Measurements from ENCODE around the gene ZNF541. TPM values are rescaled to one million over a fixed set of nuclear protein-coding genes. Genes with fewer than 3 reads are reported as not detected.
"Not testable (repeated sequence)": the region's sequence is repeated elsewhere in the genome, so short reads cannot be mapped to it uniquely, and the experiment has no call there.

Gene ZNF541
- total and polyA plus RNA-seq, 11 donors, result 0.15 to 3.8 (median 1.1) TPM

DNA sequence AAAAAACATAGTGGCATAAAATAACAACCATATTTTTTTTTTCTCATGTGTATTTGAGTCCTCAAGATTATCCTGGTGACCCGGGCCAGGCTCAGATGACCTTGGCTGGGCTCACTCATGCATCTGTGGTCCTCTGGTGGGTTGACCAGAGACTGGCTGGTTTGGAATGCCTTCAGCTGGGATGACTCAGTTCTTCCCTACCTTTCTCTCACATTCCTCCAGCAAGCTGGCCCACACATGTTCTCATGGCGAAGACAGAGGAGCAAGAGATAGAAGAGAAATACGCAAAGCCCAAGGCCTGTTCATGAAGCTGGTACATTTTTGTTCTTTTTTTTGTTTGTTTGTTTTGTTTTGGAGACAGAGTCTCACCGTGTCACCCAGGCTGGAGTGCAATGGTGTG lies 14.3 kb upstream of the ZNF541 start:
- Histone ChIP-seq H3K4me1 (no peaks in the 10 kb centered on the region), H3K36me3 (no peaks in the 10 kb centered on the region), H3K4me3 (no peak overlapping the region), H3K9me3 (peaks cover 0 to 8% (median 0%) of the 10 kb centered on the region in 12 donors), H3K27me3 (no peaks in the 10 kb centered on the region), H3K27ac (no peak overlapping the region)
- WGBS, 4 donors, result 88 to 97% (median 91%) methylated on average over 4 of the region's 4 CpGs
- DNase-seq (no peak), ATAC-seq (no peak)
- intact Hi-C loops (cut with DNase I), result no loop called here
- TF ChIP-seq, protein P1, sequence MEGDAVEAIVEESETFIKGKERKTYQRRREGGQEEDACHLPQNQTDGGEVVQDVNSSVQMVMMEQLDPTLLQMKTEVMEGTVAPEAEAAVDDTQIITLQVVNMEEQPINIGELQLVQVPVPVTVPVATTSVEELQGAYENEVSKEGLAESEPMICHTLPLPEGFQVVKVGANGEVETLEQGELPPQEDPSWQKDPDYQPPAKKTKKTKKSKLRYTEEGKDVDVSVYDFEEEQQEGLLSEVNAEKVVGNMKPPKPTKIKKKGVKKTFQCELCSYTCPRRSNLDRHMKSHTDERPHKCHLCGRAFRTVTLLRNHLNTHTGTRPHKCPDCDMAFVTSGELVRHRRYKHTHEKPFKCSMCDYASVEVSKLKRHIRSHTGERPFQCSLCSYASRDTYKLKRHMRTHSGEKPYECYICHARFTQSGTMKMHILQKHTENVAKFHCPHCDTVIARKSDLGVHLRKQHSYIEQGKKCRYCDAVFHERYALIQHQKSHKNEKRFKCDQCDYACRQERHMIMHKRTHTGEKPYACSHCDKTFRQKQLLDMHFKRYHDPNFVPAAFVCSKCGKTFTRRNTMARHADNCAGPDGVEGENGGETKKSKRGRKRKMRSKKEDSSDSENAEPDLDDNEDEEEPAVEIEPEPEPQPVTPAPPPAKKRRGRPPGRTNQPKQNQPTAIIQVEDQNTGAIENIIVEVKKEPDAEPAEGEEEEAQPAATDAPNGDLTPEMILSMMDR (IDR thresholded peaks at IDR 0.05), result no peak
- no peak for TF ChIP-seq POLR2A (IDR thresholded peaks at IDR 0.05)

DNA sequence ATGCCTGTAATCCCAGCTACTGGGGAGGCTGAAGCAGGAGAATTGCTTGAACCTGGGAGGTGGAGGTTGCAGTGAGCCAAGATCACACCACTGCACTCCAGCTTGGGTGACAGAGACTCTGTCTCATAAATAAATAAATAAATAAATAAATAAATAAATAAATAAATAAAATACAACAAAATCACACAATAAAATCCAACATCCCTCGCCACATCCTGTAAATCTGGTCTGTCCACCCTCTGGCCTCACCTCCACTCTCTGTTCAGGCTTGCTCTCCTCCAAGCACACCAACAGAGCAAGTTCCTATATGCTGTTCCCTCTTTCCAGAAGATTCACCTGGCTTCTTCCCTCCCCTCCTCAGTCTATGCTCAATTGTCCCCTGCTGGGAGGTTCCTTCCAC lies 10.2 kb upstream of the ZNF541 start:
- H3K4me3 ChIP-seq; H3K27ac ChIP-seq; H3K9me3 ChIP-seq; H3K4me1 ChIP-seq; H3K36me3 ChIP-seq; ATAC-seq; intact Hi-C loops (cut with DNase I); DNase-seq; H3K27me3 ChIP-seq: not testable (repeated sequence)
- 88 to 98% (median 96%) methylated on average over 1 of the region's 1 CpG for WGBS, 4 donors

DNA sequence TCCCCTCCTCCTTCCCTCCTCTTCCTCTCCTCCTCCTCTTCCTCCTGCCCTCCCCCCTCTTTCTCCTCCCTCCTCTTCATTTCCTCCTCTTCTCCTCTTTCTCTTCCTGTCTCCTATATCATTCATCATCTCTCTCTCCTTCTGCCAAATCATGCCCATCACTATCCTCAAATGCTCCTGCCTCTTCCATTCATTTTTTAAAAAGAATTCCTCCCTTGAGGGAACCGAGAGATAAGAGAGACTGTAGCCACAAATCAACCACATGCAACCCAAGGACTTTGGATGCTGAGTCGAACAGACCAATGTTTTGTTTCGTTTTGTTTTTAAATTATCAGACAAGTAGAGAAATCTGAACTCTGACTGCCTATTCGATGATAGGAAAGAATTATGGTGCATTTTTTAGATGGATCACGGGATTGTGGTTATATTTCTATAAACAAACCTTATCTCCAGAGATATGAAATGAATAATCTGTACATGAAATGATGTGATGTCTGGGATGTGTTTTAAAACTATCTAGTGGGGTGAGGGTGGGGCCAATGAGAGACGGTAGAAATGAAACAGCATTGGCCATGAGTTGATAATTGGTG lies 9.5 kb upstream of the ZNF541 start:
- no peaks in the 10 kb centered on the region for H3K27me3 ChIP-seq
- intact Hi-C loops (cut with DNase I), result no loop called here
- WGBS, 4 donors, result 38 to 49% (median 41%) methylated on average over 6 of the region's 6 CpGs
- no peaks in the 10 kb centered on the region for H3K4me1 ChIP-seq
- H3K36me3 ChIP-seq, result no peaks in the 10 kb centered on the region
- H3K9me3 ChIP-seq, result peaks cover 0 to 8% (median 0%) of the 10 kb centered on the region in 12 donors
- TF ChIP-seq, protein P1 (IDR thresholded peaks at IDR 0.05), result no peak
- no peak for TF ChIP-seq POLR2A (IDR thresholded peaks at IDR 0.05)
- no peak overlapping the region for H3K27ac ChIP-seq
- ATAC-seq (no peak), DNase-seq (no peak)
- peak overlapping the region in 4 of 12 donors; percentile 1 to 26 (median 21) for H3K4me3 ChIP-seq

DNA sequence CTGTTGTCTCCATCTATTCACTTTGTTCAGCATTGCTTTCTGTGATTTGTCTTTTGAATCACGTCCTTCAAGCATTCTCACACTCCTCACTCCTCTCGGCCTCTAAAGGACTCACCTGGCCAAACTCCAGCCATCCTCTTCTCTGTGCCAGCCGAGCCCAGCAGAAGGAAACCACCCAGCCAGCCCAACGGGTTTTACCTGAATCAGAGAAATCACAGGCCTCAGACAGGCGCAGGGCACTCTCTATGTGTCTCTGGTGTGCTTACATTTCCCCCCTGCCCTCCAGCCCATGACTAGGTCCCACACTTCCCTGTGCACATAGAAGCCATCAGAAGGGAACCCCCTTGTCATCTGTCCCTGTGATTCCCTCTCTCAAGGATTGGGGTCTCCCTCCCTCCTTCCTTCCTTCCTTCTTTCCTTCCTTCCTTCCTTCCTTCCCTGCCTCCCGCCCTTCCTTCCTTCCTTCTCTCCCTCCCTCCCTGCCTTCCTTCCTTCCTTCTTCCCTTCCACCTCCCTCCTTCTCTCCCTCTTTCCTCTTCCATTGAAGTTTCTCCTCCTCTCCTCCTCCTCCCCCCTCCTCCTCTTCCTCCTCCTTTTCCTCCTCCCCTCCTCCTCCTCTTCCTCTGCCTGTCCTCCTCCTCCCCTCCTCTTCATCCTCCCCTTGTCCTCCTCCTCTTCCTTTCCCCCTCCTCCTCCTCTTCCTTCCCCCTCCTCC lies 8.8 kb upstream of the ZNF541 start:
- intact Hi-C loops (cut with DNase I), result no loop called here
- no peak overlapping the region for H3K4me3 ChIP-seq
- H3K27me3 ChIP-seq, result no peaks in the 10 kb centered on the region
- H3K36me3 ChIP-seq, result no peaks in the 10 kb centered on the region
- peaks cover 0 to 8% (median 0%) of the 10 kb centered on the region in 12 donors for H3K9me3 ChIP-seq
- TF ChIP-seq, protein P1 (IDR thresholded peaks at IDR 0.05), result no peak
- TF ChIP-seq POLR2A (IDR thresholded peaks at IDR 0.05), result no peak
- no peak for ATAC-seq
- WGBS, 4 donors, result 62 to 68% (median 66%) methylated on average over 6 of the region's 6 CpGs
- H3K4me1 ChIP-seq, result no peaks in the 10 kb centered on the region
- no peak overlapping the region for H3K27ac ChIP-seq
- DNase-seq, result no peak
